WTC11 (cell line): ENCODE measurements around the gene MEST.
"Not testable (repeated sequence)": the region's sequence is repeated elsewhere in the genome, so short reads cannot be mapped to it uniquely, and the experiment has no call there.

Experiments
- ATF2 ChIP-seq: sonication (generic); formaldehyde crosslinking; IDR thresholded peaks from 2 replicates; pipeline ENCODE4 v1.8.1; 2022; ENCODE audit warnings: low read depth, missing genetic modification reagents, borderline replicate concordance
- CREB1 ChIP-seq: sonication (generic); formaldehyde crosslinking; IDR thresholded peaks from 2 replicates; pipeline ENCODE4 v1.8.0; 2023; ENCODE audit warnings: mild to moderate bottlenecking, missing genetic modification reagents
- CTCF ChIP-seq: fragments of 200-600 bp; IDR thresholded peaks from 2 replicates; pipeline ENCODE4 v1.8.0; 2022; ENCODE audit warnings: antibody characterized with exemption
- FOXP1 ChIP-seq: sonication (generic); formaldehyde crosslinking; IDR thresholded peaks from 2 replicates; pipeline ENCODE4 v1.8.0; 2022; ENCODE audit warnings: missing genetic modification reagents, mild to moderate bottlenecking, moderate library complexity, borderline replicate concordance
- MXD4 ChIP-seq: fragments of 250-450 bp; sonication (Bioruptor Pico); IDR thresholded peaks from 2 replicates; pipeline ENCODE4 v1.8.0; 2021; ENCODE audit warnings: mild to moderate bottlenecking, moderate library complexity, borderline replicate concordance
- USF1 ChIP-seq: sonication (generic); formaldehyde crosslinking; IDR thresholded peaks from 2 replicates; pipeline ENCODE4 v1.8.0; 2022; ENCODE audit warnings: mild to moderate bottlenecking, missing genetic modification reagents

- not testable (repeated sequence) for TF ChIP-seq CTCF; USF1 (CRISPR knock-in tag); MXD4 (CRISPR knock-in tag); ATF2; CREB1 (CRISPR knock-in tag); FOXP1
These were observed 50.4 kb downstream of the MEST start for GRCh38 chr7:130542297-130542696.
